Measurements from ENCODE around the gene SRPK3.
"Not testable (repeated sequence)": the region's sequence is repeated elsewhere in the genome, so short reads cannot be mapped to it uniquely, and the experiment has no call there.

Gene SRPK3

DNA sequence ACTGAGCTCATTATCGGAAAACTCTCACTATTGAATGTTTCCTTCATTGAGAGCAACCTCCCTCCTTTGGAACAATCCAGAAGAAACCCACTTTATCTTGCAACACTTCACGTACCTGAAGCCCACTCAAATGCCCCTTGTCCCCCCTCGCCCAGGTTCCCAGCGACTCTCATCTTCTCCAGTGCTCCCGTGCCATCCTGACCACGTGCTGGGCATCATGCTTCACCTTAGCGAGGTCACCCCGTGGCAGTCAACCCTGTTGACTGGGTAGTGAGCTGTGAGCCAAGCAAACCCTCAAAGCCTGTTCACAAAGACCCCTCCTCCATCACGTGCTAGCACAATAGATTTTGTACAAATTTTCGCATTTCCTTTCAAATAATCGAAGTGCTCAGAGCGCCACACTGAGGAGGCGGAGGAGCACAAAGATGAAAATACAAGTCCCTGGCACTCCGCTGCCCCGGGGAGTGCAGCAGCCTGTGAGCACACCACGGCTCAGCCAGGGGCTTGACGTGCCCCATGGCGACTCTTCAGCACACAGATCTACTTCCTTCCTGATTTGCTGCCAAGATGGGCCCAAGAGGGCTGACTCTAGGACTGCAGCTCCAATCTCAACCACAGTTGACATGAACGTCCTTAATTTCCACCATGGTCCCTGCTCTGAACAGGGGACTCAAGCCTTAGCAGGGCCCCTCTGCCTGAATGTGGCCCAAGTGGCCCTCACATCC is 33.9 kb downstream of the SRPK3 start:
- TF ChIP-seq, protein P1, sequence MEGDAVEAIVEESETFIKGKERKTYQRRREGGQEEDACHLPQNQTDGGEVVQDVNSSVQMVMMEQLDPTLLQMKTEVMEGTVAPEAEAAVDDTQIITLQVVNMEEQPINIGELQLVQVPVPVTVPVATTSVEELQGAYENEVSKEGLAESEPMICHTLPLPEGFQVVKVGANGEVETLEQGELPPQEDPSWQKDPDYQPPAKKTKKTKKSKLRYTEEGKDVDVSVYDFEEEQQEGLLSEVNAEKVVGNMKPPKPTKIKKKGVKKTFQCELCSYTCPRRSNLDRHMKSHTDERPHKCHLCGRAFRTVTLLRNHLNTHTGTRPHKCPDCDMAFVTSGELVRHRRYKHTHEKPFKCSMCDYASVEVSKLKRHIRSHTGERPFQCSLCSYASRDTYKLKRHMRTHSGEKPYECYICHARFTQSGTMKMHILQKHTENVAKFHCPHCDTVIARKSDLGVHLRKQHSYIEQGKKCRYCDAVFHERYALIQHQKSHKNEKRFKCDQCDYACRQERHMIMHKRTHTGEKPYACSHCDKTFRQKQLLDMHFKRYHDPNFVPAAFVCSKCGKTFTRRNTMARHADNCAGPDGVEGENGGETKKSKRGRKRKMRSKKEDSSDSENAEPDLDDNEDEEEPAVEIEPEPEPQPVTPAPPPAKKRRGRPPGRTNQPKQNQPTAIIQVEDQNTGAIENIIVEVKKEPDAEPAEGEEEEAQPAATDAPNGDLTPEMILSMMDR (IDR thresholded peaks at IDR 0.05) = no peak
- no peaks in the 10 kb centered on the region for H3K36me3 ChIP-seq
- intact Hi-C loops (cut with DNase I; ENCODE audit: low total_unique reads) = no loop called here
- H3K27ac ChIP-seq = no peak overlapping the region
- peaks cover 0 to 6% (median 2%) of the 10 kb centered on the region in 4 donors for H3K4me1 ChIP-seq
- no peaks in the 10 kb centered on the region for H3K27me3 ChIP-seq
- no peak overlapping the region for H3K4me3 ChIP-seq
- DNase-seq = peak in 1 of 2 donors; percentile 10
- H3K9me3 ChIP-seq = peaks cover 0 to 6% (median 0%) of the 10 kb centered on the region in 3 donors

DNA sequence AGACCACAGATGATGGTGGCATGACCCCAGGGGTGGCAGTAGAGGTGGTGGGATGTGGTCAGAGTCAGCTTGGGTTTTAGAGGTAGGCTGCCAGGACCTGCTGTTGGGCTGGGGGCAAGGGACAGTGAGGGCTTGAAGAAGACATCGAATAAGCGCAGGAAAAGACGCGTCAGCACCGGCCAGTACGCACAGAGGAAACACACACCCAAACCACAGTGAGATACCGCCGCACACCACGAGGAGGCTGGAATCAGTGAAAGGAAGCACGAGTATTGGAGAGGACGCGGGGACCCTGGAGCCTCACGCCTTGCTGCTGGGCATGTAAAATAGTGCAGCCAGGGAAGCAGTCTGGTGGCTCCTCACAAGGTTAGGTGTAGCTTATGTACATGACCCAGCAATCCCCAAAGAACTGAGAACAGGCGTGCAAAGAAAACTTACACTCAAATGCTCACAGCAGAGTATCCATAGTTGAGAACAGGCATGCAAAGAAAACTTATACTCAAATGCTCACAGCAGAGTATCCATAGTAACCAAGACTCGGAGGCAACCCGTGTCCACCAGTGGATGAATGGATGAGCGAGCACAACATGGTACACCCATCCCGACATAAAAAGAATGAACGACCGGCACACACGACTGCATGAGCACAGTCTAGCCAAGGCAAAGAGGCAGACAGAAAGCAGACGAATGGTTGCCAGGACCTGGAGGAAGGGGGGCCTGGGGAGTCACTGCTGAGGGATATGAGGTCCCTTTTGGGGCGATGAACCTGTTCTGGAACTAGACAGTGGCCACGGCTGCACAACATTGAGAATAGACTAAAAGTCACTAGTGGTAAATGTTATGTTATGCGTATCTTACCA is 36.2 kb downstream of the SRPK3 start:
- DNase-seq = no peak
- TF ChIP-seq, protein P1 (IDR thresholded peaks at IDR 0.05) = no peak

DNA sequence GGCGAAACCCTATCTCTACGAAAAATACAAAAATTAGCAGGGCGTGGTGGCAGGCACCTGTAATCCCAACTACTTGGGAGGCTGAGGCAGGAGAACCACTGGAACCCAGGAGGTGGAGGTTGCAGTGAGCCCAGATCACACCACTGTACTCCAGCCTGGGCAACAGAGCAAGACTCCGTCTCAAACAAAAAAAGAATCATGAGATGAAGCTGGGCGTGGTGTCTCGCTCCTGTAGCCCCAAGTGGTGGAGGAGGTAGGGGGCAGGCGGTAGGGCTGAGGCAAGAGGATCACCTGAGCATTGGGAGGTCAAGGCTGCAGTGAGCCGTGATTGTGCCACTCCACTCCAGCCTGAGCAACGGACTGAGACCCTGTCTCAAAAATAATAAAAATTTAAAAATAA is 37.2 kb downstream of the SRPK3 start:
- H3K4me3 ChIP-seq; H3K27ac ChIP-seq; H3K36me3 ChIP-seq; DNase-seq; H3K9me3 ChIP-seq; H3K27me3 ChIP-seq; H3K4me1 ChIP-seq; intact Hi-C loops (cut with DNase I; ENCODE audit: low total_unique reads): not testable (repeated sequence)

More for the DNA sequence above, 36.2 kb downstream of the SRPK3 start:
- H3K36me3 ChIP-seq = no peaks in the 10 kb centered on the region
- peaks cover 0 to 7% (median 2%) of the 10 kb centered on the region in 4 donors for H3K4me1 ChIP-seq
- H3K27ac ChIP-seq = no peak overlapping the region
- H3K4me3 ChIP-seq = no peak overlapping the region
- H3K9me3 ChIP-seq = no peaks in the 10 kb centered on the region
- intact Hi-C loops (cut with DNase I; ENCODE audit: low total_unique reads) = no loop called here
- no peaks in the 10 kb centered on the region for H3K27me3 ChIP-seq

GRCh38 chrX:153818571-153819383 is 37.9 kb downstream of the SRPK3 start:
- Histone ChIP-seq H3K36me3 (no peaks in the 10 kb centered on the region), H3K9me3 (no peaks in the 10 kb centered on the region), H3K27ac (peak overlapping the region; percentile 22 to 43), H3K4me3 (peak overlapping the region; percentile 47 to 57), H3K4me1 (peaks cover 0 to 7% (median 2%) of the 10 kb centered on the region in 4 donors), H3K27me3 (no peaks in the 10 kb centered on the region)
- intact Hi-C loops (cut with DNase I; ENCODE audit: low total_unique reads) = no loop called here
- TF ChIP-seq, protein P1 (IDR thresholded peaks at IDR 0.05) = no peak
- no peak for DNase-seq

DNA sequence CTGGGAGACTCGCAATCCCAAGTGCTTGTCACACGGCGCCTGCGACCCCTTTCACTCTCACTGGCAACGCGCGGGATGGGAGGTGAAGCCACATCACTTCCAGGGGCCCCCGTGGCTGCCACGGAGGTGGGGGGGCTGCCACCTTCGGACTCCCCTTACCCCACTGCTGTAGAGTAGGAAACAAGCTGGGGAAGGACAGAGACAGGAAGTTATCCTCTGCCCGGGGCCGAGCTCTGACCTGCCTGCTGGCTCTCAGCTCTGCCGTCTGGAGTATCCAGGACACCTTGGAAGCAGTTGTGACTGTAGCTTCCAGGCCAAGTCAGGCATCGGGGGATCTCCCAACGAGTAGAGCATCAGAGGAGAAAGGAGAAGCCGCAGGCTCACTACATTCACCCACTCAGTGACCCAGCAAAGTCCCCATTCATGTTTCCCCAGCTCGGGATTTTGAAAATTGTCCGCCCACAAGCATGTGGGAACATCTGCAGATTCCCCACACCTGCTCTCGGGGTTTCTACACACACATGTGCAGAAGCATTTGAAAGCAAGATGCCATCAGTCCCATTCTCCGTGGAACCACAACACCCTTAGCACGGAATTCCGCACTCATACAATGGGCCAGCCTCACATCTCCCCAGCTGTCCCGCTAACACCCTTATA is 38.7 kb downstream of the SRPK3 start:
- H3K36me3 ChIP-seq = no peaks in the 10 kb centered on the region
- peak overlapping the region; percentile 47 to 57 for H3K4me3 ChIP-seq
- TF ChIP-seq, protein P1 (IDR thresholded peaks at IDR 0.05) = no peak
- H3K27me3 ChIP-seq = no peaks in the 10 kb centered on the region
- H3K4me1 ChIP-seq = peaks cover 0 to 7% (median 2%) of the 10 kb centered on the region in 4 donors
- peak overlapping the region; percentile 22 to 43 for H3K27ac ChIP-seq
- no peaks in the 10 kb centered on the region for H3K9me3 ChIP-seq
- intact Hi-C loops (cut with DNase I; ENCODE audit: low total_unique reads) = no loop called here
- DNase-seq = no peak

All from tibial artery (tissue), 4 donors.